ENCODE measurements around the gene RANBP10. TPM values are rescaled to one million over a fixed set of nuclear protein-coding genes. Genes with fewer than 3 reads are reported as not detected.
A peak's percentile ranks its signal among the peaks of the same experiment; 100 is the strongest.

RANBP10 gene
- total and polyA plus RNA-seq, 5 donors = 6.9 to 16.3 (median 11.6) TPM

GRCh38 chr16:67825906-67826305, 19.5 kb upstream of the RANBP10 start:
- Histone ChIP-seq H3K27me3 (ENCODE audit: control insufficient read depth, insufficient read depth) (no peaks in the 10 kb centered on the region), H3K27ac (ENCODE audit: low read length) (no peak overlapping the region), H3K9me3 (ENCODE audit: control insufficient read depth, low read length) (no peaks in the 10 kb centered on the region), H3K4me3 (ENCODE audit: low read length) (no peak overlapping the region), H3K4me1 (ENCODE audit: control insufficient read depth, insufficient read depth, low read length) (no peaks in the 10 kb centered on the region)
- peak in 1 of 3 donors; percentile 55 for DNase-seq
- intact Hi-C loops (cut with DNase I) = no loop called here
- WGBS = 93% methylated on average over 14 of the region's 14 CpGs
- ATAC-seq = no peak

DNA sequence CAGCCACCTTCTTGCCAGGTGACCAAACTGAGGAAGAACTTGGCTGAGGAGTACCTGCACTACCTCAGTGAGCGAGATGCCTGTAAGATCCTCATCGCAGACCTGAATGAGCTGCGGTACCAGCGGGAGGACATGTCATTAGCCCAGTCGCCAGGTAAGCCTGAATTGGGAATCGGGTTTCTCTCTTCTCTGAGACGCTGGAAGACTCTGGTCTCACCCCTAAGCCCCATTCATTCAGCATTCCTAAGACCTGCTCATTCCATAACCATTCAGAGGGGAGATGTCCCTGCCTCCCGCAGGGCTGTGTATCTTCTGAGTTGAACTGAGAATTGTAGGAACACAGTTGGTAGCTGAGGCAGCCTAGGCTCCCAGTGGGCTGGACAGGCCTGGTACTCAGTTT, 18.8 kb upstream of the RANBP10 start:
- Histone ChIP-seq H3K27ac (ENCODE audit: low read length) (no peak overlapping the region), H3K27me3 (ENCODE audit: control insufficient read depth, insufficient read depth) (no peaks in the 10 kb centered on the region), H3K9me3 (ENCODE audit: control insufficient read depth, low read length) (no peaks in the 10 kb centered on the region), H3K4me3 (ENCODE audit: low read length) (no peak overlapping the region), H3K4me1 (ENCODE audit: control insufficient read depth, insufficient read depth, low read length) (no peaks in the 10 kb centered on the region)
- WGBS = 85% methylated on average over 8 of the region's 8 CpGs
- no peak for ATAC-seq
- DNase-seq = no peak
- intact Hi-C loops (cut with DNase I) = no loop called here

GRCh38 chr16:67822511-67822910, 16.2 kb upstream of the RANBP10 start:
- intact Hi-C loops (cut with DNase I) = no loop called here
- no peaks in the 10 kb centered on the region for H3K4me1 ChIP-seq (ENCODE audit: control insufficient read depth, insufficient read depth, low read length)
- WGBS = 89% methylated on average over 2 of the region's 2 CpGs

DNA sequence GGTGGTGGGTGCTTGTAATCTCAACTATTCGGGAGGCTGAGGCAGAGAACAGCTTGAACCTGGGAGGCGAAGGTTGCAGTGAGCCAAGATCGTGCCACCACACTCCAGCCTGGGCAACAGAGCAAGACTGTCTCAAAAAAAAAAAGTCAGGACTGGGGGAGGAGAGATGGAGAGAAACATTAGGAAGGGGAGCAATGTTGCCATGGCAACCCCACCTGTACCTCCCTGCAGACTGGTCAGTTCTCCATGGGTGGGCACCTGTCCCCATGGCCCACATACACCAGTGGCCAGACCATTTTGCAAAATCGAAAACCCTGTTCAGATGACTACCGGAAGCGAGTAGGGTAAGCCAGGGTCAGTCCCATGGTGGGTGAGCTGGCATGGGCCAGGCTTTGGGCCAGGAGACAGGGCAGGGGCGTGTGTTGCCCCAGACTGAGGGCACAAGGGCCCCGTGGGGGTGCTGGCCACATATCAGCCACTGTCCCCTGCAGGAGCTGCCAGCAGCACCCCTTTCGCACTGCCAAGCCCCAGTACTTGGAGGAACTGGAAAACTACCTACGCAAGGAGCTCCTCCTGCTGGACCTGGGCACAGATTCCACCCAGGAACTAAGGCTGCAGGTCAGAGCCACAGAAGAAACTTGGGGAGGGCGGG, 14.4 kb upstream of the RANBP10 start:
- 94% methylated on average over 11 of the region's 11 CpGs for WGBS
- Histone ChIP-seq H3K4me1 (ENCODE audit: control insufficient read depth, insufficient read depth, low read length) (no peaks in the 10 kb centered on the region), H3K9me3 (ENCODE audit: control insufficient read depth, low read length) (no peaks in the 10 kb centered on the region), H3K27ac (ENCODE audit: low read length) (no peak overlapping the region), H3K4me3 (ENCODE audit: low read length) (no peak overlapping the region), H3K27me3 (ENCODE audit: control insufficient read depth, insufficient read depth) (no peaks in the 10 kb centered on the region)
- ATAC-seq (no peak), DNase-seq (no peak)
- intact Hi-C loops (cut with DNase I) = no loop called here

More at GRCh38 chr16:67822511-67822910, 16.2 kb upstream of the RANBP10 start:
- DNase-seq (no peak), ATAC-seq (no peak)
- Histone ChIP-seq H3K4me3 (ENCODE audit: low read length) (no peak overlapping the region), H3K27me3 (ENCODE audit: control insufficient read depth, insufficient read depth) (no peaks in the 10 kb centered on the region), H3K9me3 (ENCODE audit: control insufficient read depth, low read length) (no peaks in the 10 kb centered on the region), H3K27ac (ENCODE audit: low read length) (no peak overlapping the region)

GRCh38 chr16:67814567-67814966, 8.2 kb upstream of the RANBP10 start:
- intact Hi-C loops (cut with DNase I) = loop anchor here in 2 of 4 donors (10.0 kb wide), 3 partner anchors 140 to 230 kb away; no protein-coding TSS in a partner anchor

GRCh38 chr16:67811899-67812298, 5.5 kb upstream of the RANBP10 start:
- WGBS = 92% methylated on average over 1 of the region's 1 CpG
- intact Hi-C loops (cut with DNase I) = loop anchor here in 2 of 4 donors (10.0 kb wide), 3 partner anchors 137 to 233 kb away; no protein-coding TSS in a partner anchor
- no peak overlapping the region for H3K27ac ChIP-seq (ENCODE audit: low read length)
- no peaks in the 10 kb centered on the region for H3K4me1 ChIP-seq (ENCODE audit: control insufficient read depth, insufficient read depth, low read length)
- H3K4me3 ChIP-seq (ENCODE audit: low read length) = no peak overlapping the region
- H3K9me3 ChIP-seq (ENCODE audit: control insufficient read depth, low read length) = no peaks in the 10 kb centered on the region
- ATAC-seq (no peak), DNase-seq (no peak)
- no peaks in the 10 kb centered on the region for H3K27me3 ChIP-seq (ENCODE audit: control insufficient read depth, insufficient read depth)

More at GRCh38 chr16:67814567-67814966, 8.2 kb upstream of the RANBP10 start:
- H3K4me3 ChIP-seq (ENCODE audit: low read length) = no peak overlapping the region
- H3K4me1 ChIP-seq (ENCODE audit: control insufficient read depth, insufficient read depth, low read length) = no peaks in the 10 kb centered on the region
- DNase-seq (no peak), ATAC-seq (no peak)
- H3K27me3 ChIP-seq (ENCODE audit: control insufficient read depth, insufficient read depth) = no peaks in the 10 kb centered on the region
- no peak overlapping the region for H3K27ac ChIP-seq (ENCODE audit: low read length)
- no peaks in the 10 kb centered on the region for H3K9me3 ChIP-seq (ENCODE audit: control insufficient read depth, low read length)
- WGBS = 86% methylated on average over 8 of the region's 8 CpGs

DNA sequence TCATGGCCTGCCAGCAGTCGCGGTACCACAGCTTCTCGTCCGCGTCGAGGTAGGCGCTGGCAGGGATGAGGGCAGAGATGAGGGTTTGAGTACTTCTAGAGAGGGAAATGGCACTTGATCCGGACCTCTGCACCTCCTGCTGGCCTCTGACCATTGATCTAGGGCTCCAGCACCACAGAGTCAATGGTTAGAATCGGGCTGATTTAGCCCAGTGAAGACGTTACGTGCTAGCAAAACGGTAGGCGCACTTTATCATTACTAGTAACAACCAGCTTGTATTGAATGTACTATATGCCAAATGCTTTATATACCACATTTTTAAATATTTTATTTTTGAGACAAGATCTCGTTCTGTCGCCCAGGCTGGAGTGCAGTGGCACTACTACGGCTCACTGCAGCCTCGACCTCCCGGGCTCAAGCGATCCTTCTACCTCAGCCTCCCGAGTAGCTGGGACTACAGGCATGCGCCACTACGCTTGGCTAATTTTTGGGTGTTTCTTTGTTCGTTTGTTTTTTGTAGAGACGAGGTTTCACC, 855 bp upstream of the RANBP10 start:
- H3K27ac ChIP-seq (ENCODE audit: low read length) = no peak overlapping the region
- H3K9me3 ChIP-seq (ENCODE audit: control insufficient read depth, low read length) = no peaks in the 10 kb centered on the region
- peak overlapping the region; percentile 62 for H3K4me3 ChIP-seq (ENCODE audit: low read length)
- no peak for DNase-seq
- ATAC-seq = no peak
- no peaks in the 10 kb centered on the region for H3K27me3 ChIP-seq (ENCODE audit: control insufficient read depth, insufficient read depth)
- peaks cover 3% of the 10 kb centered on the region for H3K4me1 ChIP-seq (ENCODE audit: control insufficient read depth, insufficient read depth, low read length)
- 32% methylated on average over 24 of the region's 24 CpGs for WGBS
- intact Hi-C loops (cut with DNase I) = loop anchor here in 1 of 4 donors (10.0 kb wide), 1 partner anchor 132 kb away; no protein-coding TSS in a partner anchor

- Histone ChIP-seq H3K4me1 (ENCODE audit: control insufficient read depth, insufficient read depth, low read length) (peaks cover 3% of the 10 kb centered on the region), H3K4me3 (ENCODE audit: low read length) (peak overlapping the region; percentile 69), H3K27me3 (ENCODE audit: control insufficient read depth, insufficient read depth) (no peaks in the 10 kb centered on the region), H3K9me3 (ENCODE audit: control insufficient read depth, low read length) (no peaks in the 10 kb centered on the region), H3K27ac (ENCODE audit: low read length) (peak overlapping the region; percentile 54)
- WGBS = under 1% methylated on average over 26 of the region's 26 CpGs
- DNase-seq (peak in 2 of 3 donors; percentile 33 to 71), ATAC-seq (peak; percentile 5 to 17)
- intact Hi-C loops (cut with DNase I) = loop anchor here in 1 of 4 donors (10.0 kb wide), 1 partner anchor 131 kb away; no protein-coding TSS in a partner anchor
These were observed 487 bp downstream of the RANBP10 start for GRCh38 chr16:67805718-67806427.

- Histone ChIP-seq H3K27ac (ENCODE audit: low read length) (no peak overlapping the region), H3K27me3 (ENCODE audit: control insufficient read depth, insufficient read depth) (no peaks in the 10 kb centered on the region), H3K4me1 (ENCODE audit: control insufficient read depth, insufficient read depth, low read length) (peaks cover 3% of the 10 kb centered on the region), H3K4me3 (ENCODE audit: low read length) (no peak overlapping the region), H3K9me3 (ENCODE audit: control insufficient read depth, low read length) (no peaks in the 10 kb centered on the region)
- ATAC-seq = no peak
- no peak for DNase-seq
- 89% methylated on average over 4 of the region's 4 CpGs for WGBS
- intact Hi-C loops (cut with DNase I) = loop anchor here in 1 of 4 donors (10.0 kb wide), 1 partner anchor 130 kb away; no protein-coding TSS in a partner anchor
These were observed 1.4 kb downstream of the RANBP10 start for GRCh38 chr16:67804853-67805542.

DNA sequence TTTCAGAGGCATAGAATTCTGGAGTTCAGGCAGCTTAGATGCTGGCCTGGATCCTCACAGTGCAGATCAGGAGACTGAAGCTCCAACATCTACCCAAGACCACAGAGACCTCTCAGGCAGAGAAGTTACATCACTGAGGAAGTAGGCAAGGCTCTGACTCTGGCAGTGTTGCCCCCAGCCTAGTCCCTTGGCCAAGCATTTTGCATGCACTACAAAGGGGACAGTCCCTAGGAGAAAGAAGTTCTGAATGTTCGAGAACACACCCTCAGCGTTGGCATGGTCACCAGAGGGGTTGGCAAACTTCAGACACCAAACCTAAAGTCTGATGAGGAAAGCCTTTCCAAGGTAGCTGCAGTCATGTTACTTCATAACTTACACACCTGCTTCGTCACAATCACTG, 2.5 kb downstream of the RANBP10 start:
- no peaks in the 10 kb centered on the region for H3K27me3 ChIP-seq (ENCODE audit: control insufficient read depth, insufficient read depth)
- H3K27ac ChIP-seq (ENCODE audit: low read length) = no peak overlapping the region
- 93% methylated on average over 3 of the region's 3 CpGs for WGBS
- ATAC-seq (no peak), DNase-seq (no peak)
- H3K4me1 ChIP-seq (ENCODE audit: control insufficient read depth, insufficient read depth, low read length) = peaks cover 3% of the 10 kb centered on the region
- H3K4me3 ChIP-seq (ENCODE audit: low read length) = no peak overlapping the region
- H3K9me3 ChIP-seq (ENCODE audit: control insufficient read depth, low read length) = no peaks in the 10 kb centered on the region
- intact Hi-C loops (cut with DNase I) = loop anchor here in 1 of 4 donors (10.0 kb wide), 1 partner anchor 129 kb away; no protein-coding TSS in a partner anchor
